GM12891 (cell line): ENCODE data around the gene TGM6.

Source experiments
- DNase-seq: peaks from one replicate; pipeline ENCODE4 v3.0.0; 2011; ENCODE audit warnings: low spot score; ENCODE audit not compliant: insufficient read length
- FAIRE-seq: peaks from 2 replicates; lab custom pipeline; 2011; peaks lifted over from hg19 to GRCh38; lab: Jason Lieb, UNC
- PAX5 ChIP-seq: IDR thresholded peaks from 2 replicates; pipeline ENCODE4 v1.6.1; 2011; ENCODE audit warnings: low read length, moderate library complexity, mild to moderate bottlenecking; ENCODE audit not compliant: insufficient read depth, severe bottlenecking
- POLR2A ChIP-seq: IDR thresholded peaks from 2 replicates; pipeline ENCODE4 v1.6.1; 2011; ENCODE audit warnings: low read depth, low read length, control low read depth
- POLR2AphosphoS5 ChIP-seq: IDR thresholded peaks from 2 replicates; pipeline ENCODE4 v1.6.1; 2011; ENCODE audit warnings: low read depth, low read length, control low read depth
- POU2F2 ChIP-seq: IDR thresholded peaks from 2 replicates; pipeline ENCODE4 v1.6.1; 2011; ENCODE audit warnings: low read depth, mild to moderate bottlenecking, control low read depth, low read length, moderate library complexity
- SPI1 ChIP-seq: IDR thresholded peaks from 2 replicates; pipeline ENCODE4 v1.6.1; 2011; ENCODE audit warnings: low read depth, low read length, control low read depth
- TAF1 ChIP-seq: IDR thresholded peaks from 2 replicates; pipeline ENCODE4 v1.6.1; 2011; ENCODE audit warnings: low read depth, low read length, control low read depth

The TGM6 gene

GRCh38 chr20:2361035-2361593, 19.6 kb upstream of the TGM6 start:
- DNase-seq (no peak), FAIRE-seq (no peak)
- TF ChIP-seq POLR2A (no peak), POU2F2 (no peak), TAF1 (no peak), SPI1 (no peak), POLR2AphosphoS5 (no peak), PAX5 (no peak)

- DNase-seq (no peak), FAIRE-seq (no peak)
- TF ChIP-seq PAX5 (no peak), POLR2AphosphoS5 (no peak), POLR2A (no peak), TAF1 (no peak), POU2F2 (no peak)
These were observed 17.5 kb upstream of the TGM6 start for GRCh38 chr20:2363187-2363586.

GRCh38 chr20:2363587-2363986, 17.1 kb upstream of the TGM6 start:
- no peak for FAIRE-seq
- no peak for DNase-seq
- TF ChIP-seq SPI1 (no peak), TAF1 (no peak), POU2F2 (no peak), POLR2A (no peak), PAX5 (no peak), POLR2AphosphoS5 (no peak)

- no peak for TF ChIP-seq SPI1
- TF ChIP-seq PAX5 = no peak
- no peak for TF ChIP-seq POLR2A
- TF ChIP-seq POLR2AphosphoS5 = no peak
- no peak for TF ChIP-seq TAF1
- TF ChIP-seq POU2F2 = no peak
- no peak for FAIRE-seq
- no peak for DNase-seq
These were observed 16.7 kb upstream of the TGM6 start for GRCh38 chr20:2364044-2364443.

- no peak for FAIRE-seq
- no peak for DNase-seq
- TF ChIP-seq TAF1 (no peak), PAX5 (no peak), POLR2AphosphoS5 (no peak), SPI1 (no peak), POLR2A (no peak), POU2F2 (no peak)
These were observed 15.6 kb upstream of the TGM6 start for GRCh38 chr20:2365091-2365490.

- TF ChIP-seq POU2F2 = no peak
- no peak for TF ChIP-seq POLR2A
- no peak for TF ChIP-seq SPI1
- TF ChIP-seq TAF1 = no peak
- no peak for TF ChIP-seq POLR2AphosphoS5
- no peak for TF ChIP-seq PAX5
- FAIRE-seq (no peak), DNase-seq (no peak)
These were observed 15.0 kb upstream of the TGM6 start for GRCh38 chr20:2365666-2366065.

GRCh38 chr20:2368621-2369020, 12.1 kb upstream of the TGM6 start:
- TF ChIP-seq SPI1 = no peak
- no peak for TF ChIP-seq POLR2AphosphoS5
- FAIRE-seq = no peak

GRCh38 chr20:2373098-2373497, 7.6 kb upstream of the TGM6 start:
- no peak for TF ChIP-seq SPI1
- TF ChIP-seq PAX5 = no peak
- TF ChIP-seq TAF1 = no peak
- no peak for TF ChIP-seq POLR2AphosphoS5
- TF ChIP-seq POLR2A = no peak
- no peak for TF ChIP-seq POU2F2
- FAIRE-seq = no peak

More at GRCh38 chr20:2368621-2369020, 12.1 kb upstream of the TGM6 start:
- DNase-seq = no peak

GRCh38 chr20:2374346-2375125, 6.2 kb upstream of the TGM6 start:
- DNase-seq (no peak), FAIRE-seq (no peak)
- TF ChIP-seq POLR2AphosphoS5 (no peak), PAX5 (no peak), TAF1 (no peak), POU2F2 (no peak), POLR2A (no peak), SPI1 (no peak)

More at GRCh38 chr20:2373098-2373497, 7.6 kb upstream of the TGM6 start:
- DNase-seq = no peak

GRCh38 chr20:2378893-2379292, 1.8 kb upstream of the TGM6 start:
- TF ChIP-seq SPI1 (no peak), PAX5 (no peak), POU2F2 (no peak), POLR2A (no peak), POLR2AphosphoS5 (no peak), TAF1 (no peak)
- FAIRE-seq (no peak), DNase-seq (no peak)
